Left ventricle myocardium inferior (tissue), 1 donor: Measurements from ENCODE around the gene IGF2BP1. TPM values are rescaled to one million over a fixed set of nuclear protein-coding genes. Genes with fewer than 3 reads are reported as not detected.

Source experiments
- DNase-seq: peaks from one replicate; pipeline ENCODE4 v3.0.0-alpha.2; 2020
- H3K27ac ChIP-seq: fragments of 200-600 bp; replicated peaks from 2 replicates; pipeline ENCODE4 v1.8.0; 2021
- H3K27me3 ChIP-seq: fragments of 200-600 bp; 2 replicates; pipeline ENCODE4 v1.8.0; 2021; ENCODE audit warnings: low read depth
- H3K36me3 ChIP-seq: fragments of 200-600 bp; 2 replicates; pipeline ENCODE4 v1.8.0; 2021
- H3K4me1 ChIP-seq: fragments of 200-600 bp; 2 replicates; pipeline ENCODE4 v1.8.0; 2021
- H3K4me3 ChIP-seq: fragments of 200-600 bp; 2 replicates; pipeline ENCODE4 v1.8.0; 2021; ENCODE audit warnings: mild to moderate bottlenecking, moderate library complexity
- H3K9me3 ChIP-seq: fragments of 200-600 bp; replicated peaks from 2 replicates; pipeline ENCODE4 v1.8.0; 2021
- intact Hi-C: fragments of 100-400 bp; cut with micrococcal nuclease; formaldehyde crosslinking; loops from one replicate; pipeline ENCODE4 v1.11.0; 2022
- total RNA-seq: library from RNA; stranded (reverse); fragmentation: NEBNext Ultra II Directional; extraction: Animal tissue kit (Norgen Biotek cat#: 25700); gene quantifications from one replicate; pipeline ENCODE4 v1.2.1, GENCODE V29; 2021
- TF ChIP-seq, protein P1 (sequence below): fragments of 200-600 bp; IDR thresholded peaks from 2 replicates; pipeline ENCODE4 v1.8.0; 2021; ENCODE audit warnings: antibody characterized with exemption, mild to moderate bottlenecking, borderline replicate concordance
- donor health status: DM: no; HTN: yes; CAD: no; lungs with severe emphysema.

Gene IGF2BP1
- total RNA-seq, 1 donor from 2014 or later, result not detected

DNA sequence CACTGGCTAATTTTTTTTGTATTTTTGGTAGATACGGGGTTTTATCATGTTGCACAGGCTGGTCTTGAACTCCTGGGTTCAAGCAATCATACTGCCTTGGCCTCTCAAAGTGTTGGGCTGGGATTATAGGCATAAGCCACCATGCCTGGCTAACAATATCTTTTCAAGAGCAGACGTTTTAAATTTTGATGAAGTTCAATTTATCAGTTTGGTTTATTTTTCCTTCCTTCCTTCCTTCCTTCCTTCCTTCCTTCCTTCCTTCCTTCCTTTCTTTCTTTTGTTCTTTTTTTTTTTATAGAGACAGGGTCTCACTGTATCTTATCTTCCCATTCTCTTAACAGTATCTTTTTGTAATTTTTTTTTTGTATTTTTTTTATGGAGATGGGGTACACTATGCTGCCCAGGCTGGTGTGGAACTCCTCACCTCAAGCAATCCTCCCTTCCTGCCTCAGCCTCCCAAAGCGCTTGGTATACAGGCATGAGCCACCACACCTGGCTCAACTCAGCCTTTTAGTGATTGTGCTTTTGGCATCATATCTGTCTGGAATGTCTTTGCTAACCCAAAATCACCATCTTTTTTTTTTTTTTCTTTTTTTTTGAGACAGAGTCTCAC lies 15.2 kb upstream of the IGF2BP1 start:
- Histone ChIP-seq H3K4me3 (no peak overlapping the region), H3K36me3 (no peaks in the 10 kb centered on the region), H3K27ac (no peak overlapping the region), H3K4me1 (no peaks in the 10 kb centered on the region), H3K9me3 (peaks cover 10% of the 10 kb centered on the region), H3K27me3 (peaks cover 96% of the 10 kb centered on the region)
- no peak for DNase-seq
- intact Hi-C loops, result no loop called here
- TF ChIP-seq, protein P1, sequence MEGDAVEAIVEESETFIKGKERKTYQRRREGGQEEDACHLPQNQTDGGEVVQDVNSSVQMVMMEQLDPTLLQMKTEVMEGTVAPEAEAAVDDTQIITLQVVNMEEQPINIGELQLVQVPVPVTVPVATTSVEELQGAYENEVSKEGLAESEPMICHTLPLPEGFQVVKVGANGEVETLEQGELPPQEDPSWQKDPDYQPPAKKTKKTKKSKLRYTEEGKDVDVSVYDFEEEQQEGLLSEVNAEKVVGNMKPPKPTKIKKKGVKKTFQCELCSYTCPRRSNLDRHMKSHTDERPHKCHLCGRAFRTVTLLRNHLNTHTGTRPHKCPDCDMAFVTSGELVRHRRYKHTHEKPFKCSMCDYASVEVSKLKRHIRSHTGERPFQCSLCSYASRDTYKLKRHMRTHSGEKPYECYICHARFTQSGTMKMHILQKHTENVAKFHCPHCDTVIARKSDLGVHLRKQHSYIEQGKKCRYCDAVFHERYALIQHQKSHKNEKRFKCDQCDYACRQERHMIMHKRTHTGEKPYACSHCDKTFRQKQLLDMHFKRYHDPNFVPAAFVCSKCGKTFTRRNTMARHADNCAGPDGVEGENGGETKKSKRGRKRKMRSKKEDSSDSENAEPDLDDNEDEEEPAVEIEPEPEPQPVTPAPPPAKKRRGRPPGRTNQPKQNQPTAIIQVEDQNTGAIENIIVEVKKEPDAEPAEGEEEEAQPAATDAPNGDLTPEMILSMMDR, result no peak

DNA sequence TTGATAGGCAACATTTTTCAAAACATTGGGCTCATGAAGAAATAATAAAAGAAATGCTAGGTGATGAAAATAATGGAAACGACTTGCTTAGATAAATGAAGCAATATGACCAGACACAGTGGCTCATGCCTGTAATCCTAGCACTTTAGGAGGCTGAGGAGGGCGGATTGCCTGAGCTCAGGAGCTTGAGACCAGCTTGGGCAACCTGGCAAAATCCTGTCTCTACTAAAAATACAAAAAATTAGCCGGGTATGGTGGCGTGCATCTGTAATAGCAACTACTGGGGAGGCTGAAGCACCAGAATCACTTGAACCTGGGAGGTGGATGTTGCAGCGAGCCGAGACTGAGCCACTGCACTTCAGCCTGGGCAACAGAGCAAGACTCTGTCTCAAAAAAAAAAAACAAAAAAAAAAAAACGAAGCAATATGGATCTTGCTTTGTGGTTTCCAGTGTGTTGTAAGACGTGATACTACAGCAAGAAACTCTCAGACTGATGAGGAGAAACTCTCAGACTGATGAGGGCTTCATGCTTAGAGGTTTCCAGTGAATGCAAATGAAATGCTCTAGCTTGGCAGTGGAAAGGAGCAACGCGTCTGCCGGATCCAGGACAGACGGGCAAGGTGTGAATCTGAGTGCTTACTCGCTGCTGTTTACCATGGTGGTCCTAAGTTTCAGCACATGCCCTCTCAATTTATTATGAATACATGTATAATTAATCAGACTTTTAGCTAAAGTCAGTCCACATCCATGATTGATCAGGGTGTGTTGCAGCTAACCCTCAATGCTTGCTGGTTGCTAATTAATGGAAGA lies 11.5 kb upstream of the IGF2BP1 start:
- intact Hi-C loops, result no loop called here

DNA sequence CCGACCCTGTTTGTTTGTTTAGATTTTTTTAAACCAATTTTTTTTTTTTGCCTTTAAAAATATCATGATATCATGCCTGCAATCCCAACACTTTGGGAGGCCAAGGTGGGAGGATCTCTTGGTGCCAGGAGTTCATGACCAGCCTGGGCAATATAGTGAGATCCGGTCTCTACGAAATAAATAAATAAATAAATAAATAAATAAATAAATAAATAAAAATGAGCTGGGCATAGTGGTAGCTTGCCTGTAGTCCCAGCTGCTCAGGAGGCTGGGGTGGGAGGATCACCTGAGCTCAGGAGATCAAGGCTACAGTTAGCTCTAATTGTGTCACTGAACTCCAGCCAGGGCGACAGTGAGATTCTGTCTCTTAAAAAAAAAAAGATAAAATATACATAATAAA lies 8.1 kb upstream of the IGF2BP1 start:
- no peaks in the 10 kb centered on the region for H3K4me1 ChIP-seq
- H3K27me3 ChIP-seq, result peaks cover 100% of the 10 kb centered on the region
- no peak for DNase-seq
- intact Hi-C loops, result no loop called here
- H3K36me3 ChIP-seq, result no peaks in the 10 kb centered on the region
- no peak overlapping the region for H3K27ac ChIP-seq
- TF ChIP-seq, protein P1, result no peak
- H3K9me3 ChIP-seq, result no peaks in the 10 kb centered on the region
- H3K4me3 ChIP-seq, result no peak overlapping the region

More for the DNA sequence above, 11.5 kb upstream of the IGF2BP1 start:
- DNase-seq, result no peak
- H3K4me1 ChIP-seq, result no peaks in the 10 kb centered on the region
- H3K4me3 ChIP-seq, result no peak overlapping the region
- no peaks in the 10 kb centered on the region for H3K36me3 ChIP-seq
- peaks cover 10% of the 10 kb centered on the region for H3K9me3 ChIP-seq
- peaks cover 99% of the 10 kb centered on the region for H3K27me3 ChIP-seq
- no peak overlapping the region for H3K27ac ChIP-seq
- TF ChIP-seq, protein P1, result no peak

DNA sequence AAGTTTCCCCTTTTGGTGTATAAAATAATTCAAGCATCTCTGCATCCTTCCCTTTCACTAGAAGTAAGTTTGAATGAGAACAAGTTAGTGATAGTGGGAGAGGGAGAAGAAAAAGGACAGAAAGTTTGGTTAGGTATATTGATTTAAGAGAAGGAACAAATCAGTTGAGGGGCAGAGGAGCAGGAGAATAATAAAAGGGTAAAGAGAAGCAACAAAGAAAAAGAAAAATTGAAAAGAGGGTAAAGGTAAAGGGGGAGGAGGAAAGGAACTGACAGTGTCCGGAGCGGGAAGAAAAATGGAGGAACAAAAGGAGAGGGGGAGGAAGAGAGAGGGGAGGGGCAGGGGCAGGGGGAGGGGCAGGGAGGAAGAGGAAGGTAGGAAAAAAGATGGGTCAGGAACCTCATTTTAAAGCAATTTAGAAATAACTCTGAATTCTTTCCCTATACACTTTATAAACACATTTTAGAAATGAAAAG lies 6.3 kb upstream of the IGF2BP1 start:
- Histone ChIP-seq H3K27ac (no peak overlapping the region), H3K36me3 (no peaks in the 10 kb centered on the region), H3K4me3 (no peak overlapping the region), H3K9me3 (no peaks in the 10 kb centered on the region), H3K27me3 (peaks cover 100% of the 10 kb centered on the region), H3K4me1 (peaks cover 5% of the 10 kb centered on the region)
- DNase-seq, result no peak
- TF ChIP-seq, protein P1, result no peak
- intact Hi-C loops, result no loop called here

DNA sequence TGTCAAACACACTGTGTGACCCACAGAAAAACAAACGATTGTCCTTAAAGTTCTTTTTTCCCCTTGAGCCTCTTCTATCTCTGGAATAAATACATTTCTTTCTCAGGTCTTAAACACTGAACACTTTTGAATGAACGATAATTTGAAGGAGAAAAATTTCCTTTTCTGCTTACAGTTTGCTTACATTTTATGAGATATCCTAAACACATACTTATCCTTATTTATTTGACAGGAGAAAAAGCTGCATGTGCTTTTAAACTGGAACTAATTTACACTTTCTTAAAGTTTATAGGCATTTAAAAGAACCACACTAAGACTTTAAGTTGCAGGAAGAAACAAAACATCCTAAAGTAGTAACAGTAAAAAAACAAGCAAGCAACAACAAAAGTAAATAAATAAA lies 4.7 kb upstream of the IGF2BP1 start:
- Histone ChIP-seq H3K9me3 (no peaks in the 10 kb centered on the region), H3K27ac (no peak overlapping the region), H3K27me3 (peaks cover 100% of the 10 kb centered on the region), H3K36me3 (no peaks in the 10 kb centered on the region), H3K4me1 (peaks cover 21% of the 10 kb centered on the region), H3K4me3 (no peak overlapping the region)
- TF ChIP-seq, protein P1, result no peak
- DNase-seq, result no peak
- intact Hi-C loops, result no loop called here
